Heart left ventricle (tissue), 13 donors: ENCODE data around the gene FAM187B.

Experiments
- POLR2A ChIP-seq, 2 donors: fragments of 450-650 bp; IDR thresholded peaks; one replicate each; pipeline ENCODE4 v1.6.1; 2017; ENCODE audit warnings: antibody characterized with exemption in 2 of 2, mild to moderate bottlenecking in 2 of 2, moderate library complexity in 2 of 2
- TF ChIP-seq, protein P1 (sequence below), 12 donors: fragments of 200-600 bp; sonication (generic) in 4 of 12; IDR thresholded peaks; one replicate each; pipeline versions ENCODE4 v1.5.0 to v1.8.0; 2018 to 2022; ENCODE audit warnings: antibody characterized with exemption in 12 of 12, mild to moderate bottlenecking in 5 of 12
- donor health status: ischemic (EF 13 %, LVEDD 7.1; RV severe dilation, severe dysfunction).
- donor health status: DM: no; HTN: yes; CAD: no.
- donor health status: DM: no; HTN: no; CAD: no.
- donor health status: ischemic (EF 25% LVEDD 6.9; RV normal size, moderate dysfunction).
- donor health status: ischemic (EF 25% LVEDD 5.7; RV mildly dilated, moderate dysfunction).
- donor health status: ischemic (EF 35%, LVEDD 5.7; RV mildly dilated, moderate dysfunction).
- donor health status: nonischemic (EF 11% LVEDD 7.7; RV severe dilation, severe dysfunction).
- donor health status: DM: yes; HTN: yes; CAD: no.
- donor health status: PGD.
- donor health status: ischemic (EF 29% LVEDD 5.4; RV normal size, mild dysfunction).
- donor health status: nonischemic (EF 23%, LVEDD 6.1; RV moderate dilation, normal function).

DNA sequence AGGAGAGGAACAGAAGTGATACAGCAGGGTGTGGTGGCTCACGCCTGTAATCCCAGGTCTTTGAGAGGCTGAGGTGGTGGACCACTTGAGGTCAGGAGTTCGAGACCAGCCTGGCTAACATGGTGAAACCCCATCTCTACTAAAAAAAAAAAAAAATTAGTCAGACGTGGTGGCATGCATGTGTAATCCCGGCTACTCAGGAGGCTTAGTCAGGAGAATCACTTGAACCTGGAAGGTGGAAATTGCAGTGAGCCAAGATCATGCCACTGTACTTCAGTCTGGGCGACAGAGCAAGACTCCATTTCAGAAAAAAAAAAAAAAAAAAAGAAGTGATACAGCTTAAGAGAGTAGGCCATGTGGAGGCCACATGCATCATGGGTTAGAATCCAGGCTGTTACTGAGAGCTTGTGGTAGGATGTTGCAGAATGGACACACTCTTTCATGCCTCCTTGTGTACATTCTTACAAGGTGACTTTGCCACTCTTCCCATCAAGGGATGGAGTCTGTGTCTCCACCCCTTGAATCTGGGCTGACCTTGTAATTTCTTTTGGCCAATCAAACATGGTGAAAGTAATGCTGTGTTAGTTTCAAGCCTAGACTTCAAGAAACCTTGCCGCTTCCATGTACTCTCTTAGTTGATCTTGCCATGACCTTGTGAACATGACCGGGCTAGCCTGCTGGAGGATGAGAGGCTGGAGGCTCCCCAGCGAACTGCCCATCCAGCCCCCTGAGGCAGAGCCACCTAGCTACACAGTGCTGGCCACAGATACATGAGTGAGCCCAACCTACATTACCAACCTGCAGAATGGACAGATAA, 12.3 kb downstream of the FAM187B start:
- TF ChIP-seq, protein P1, sequence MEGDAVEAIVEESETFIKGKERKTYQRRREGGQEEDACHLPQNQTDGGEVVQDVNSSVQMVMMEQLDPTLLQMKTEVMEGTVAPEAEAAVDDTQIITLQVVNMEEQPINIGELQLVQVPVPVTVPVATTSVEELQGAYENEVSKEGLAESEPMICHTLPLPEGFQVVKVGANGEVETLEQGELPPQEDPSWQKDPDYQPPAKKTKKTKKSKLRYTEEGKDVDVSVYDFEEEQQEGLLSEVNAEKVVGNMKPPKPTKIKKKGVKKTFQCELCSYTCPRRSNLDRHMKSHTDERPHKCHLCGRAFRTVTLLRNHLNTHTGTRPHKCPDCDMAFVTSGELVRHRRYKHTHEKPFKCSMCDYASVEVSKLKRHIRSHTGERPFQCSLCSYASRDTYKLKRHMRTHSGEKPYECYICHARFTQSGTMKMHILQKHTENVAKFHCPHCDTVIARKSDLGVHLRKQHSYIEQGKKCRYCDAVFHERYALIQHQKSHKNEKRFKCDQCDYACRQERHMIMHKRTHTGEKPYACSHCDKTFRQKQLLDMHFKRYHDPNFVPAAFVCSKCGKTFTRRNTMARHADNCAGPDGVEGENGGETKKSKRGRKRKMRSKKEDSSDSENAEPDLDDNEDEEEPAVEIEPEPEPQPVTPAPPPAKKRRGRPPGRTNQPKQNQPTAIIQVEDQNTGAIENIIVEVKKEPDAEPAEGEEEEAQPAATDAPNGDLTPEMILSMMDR (IDR thresholded peaks at IDR 0.05) = no peak
- TF ChIP-seq POLR2A (IDR thresholded peaks at IDR 0.05) = no peak
